Measurements from ENCODE around the gene CFAP251. TPM values are rescaled to one million over a fixed set of nuclear protein-coding genes. Genes with fewer than 3 reads are reported as not detected.

Gene CFAP251
- polyA plus RNA-seq, 1 donor (not counting 4 experiments of a cell fraction or from before 2014, with no cell fraction given), result 74.2 TPM

- FAIRE-seq (no peak), DNase-seq (ENCODE audit: low read depth, low spot score) (no peak)
- TF ChIP-seq EZH2 (IDR thresholded peaks at IDR 0.05; ENCODE audit: low read length), result no peak
- TF ChIP-seq, protein P1, sequence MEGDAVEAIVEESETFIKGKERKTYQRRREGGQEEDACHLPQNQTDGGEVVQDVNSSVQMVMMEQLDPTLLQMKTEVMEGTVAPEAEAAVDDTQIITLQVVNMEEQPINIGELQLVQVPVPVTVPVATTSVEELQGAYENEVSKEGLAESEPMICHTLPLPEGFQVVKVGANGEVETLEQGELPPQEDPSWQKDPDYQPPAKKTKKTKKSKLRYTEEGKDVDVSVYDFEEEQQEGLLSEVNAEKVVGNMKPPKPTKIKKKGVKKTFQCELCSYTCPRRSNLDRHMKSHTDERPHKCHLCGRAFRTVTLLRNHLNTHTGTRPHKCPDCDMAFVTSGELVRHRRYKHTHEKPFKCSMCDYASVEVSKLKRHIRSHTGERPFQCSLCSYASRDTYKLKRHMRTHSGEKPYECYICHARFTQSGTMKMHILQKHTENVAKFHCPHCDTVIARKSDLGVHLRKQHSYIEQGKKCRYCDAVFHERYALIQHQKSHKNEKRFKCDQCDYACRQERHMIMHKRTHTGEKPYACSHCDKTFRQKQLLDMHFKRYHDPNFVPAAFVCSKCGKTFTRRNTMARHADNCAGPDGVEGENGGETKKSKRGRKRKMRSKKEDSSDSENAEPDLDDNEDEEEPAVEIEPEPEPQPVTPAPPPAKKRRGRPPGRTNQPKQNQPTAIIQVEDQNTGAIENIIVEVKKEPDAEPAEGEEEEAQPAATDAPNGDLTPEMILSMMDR (optimal IDR thresholded peaks at IDR 0.05 in 1 of 3, IDR thresholded peaks at IDR 0.05 in 1 of 3, conservative IDR thresholded peaks at IDR 0.05 in 1 of 3; ENCODE audit: extremely low read depth in 1 of 3, insufficient read depth in 2 of 3, low read length in 3 of 3), result no peak
- Histone ChIP-seq H3K36me3 (ENCODE audit: control insufficient read depth in 2 of 2, extremely low read depth in 1 of 2, insufficient read depth in 2 of 2, low read length in 2 of 2) (no peaks in the 10 kb centered on the region), H3K79me2 (ENCODE audit: control insufficient read depth, insufficient read depth, low read length) (peaks cover 14% of the 10 kb centered on the region), H3K27ac (ENCODE audit: control insufficient read depth, insufficient read depth, low read length) (no peak overlapping the region), H3K9ac (ENCODE audit: control insufficient read depth, extremely low read depth, insufficient read depth, low read length) (no peak overlapping the region), H3K9me3 (ENCODE audit: control insufficient read depth, low read depth, low read length) (no peaks in the 10 kb centered on the region), H3K4me3 (ENCODE audit: control insufficient read depth in 2 of 3, extremely low read depth in 1 of 3, insufficient read depth in 2 of 3, low read depth in 1 of 3, low read length in 3 of 3) (no peak overlapping the region), H2AFZ (ENCODE audit: control insufficient read depth, low read length) (no peak overlapping the region), H3K27me3 (ENCODE audit: control insufficient read depth, extremely low read depth, insufficient read depth, low read length) (no peaks in the 10 kb centered on the region), H3K4me1 (ENCODE audit: control insufficient read depth, extremely low read depth, insufficient read depth, low read length) (peaks cover 9% of the 10 kb centered on the region), H3K9me1 (ENCODE audit: control insufficient read depth, extremely low read depth, insufficient read depth, low read length) (no peaks in the 10 kb centered on the region), H4K20me1 (ENCODE audit: control insufficient read depth, extremely low read depth, insufficient read depth, low read length) (no peaks in the 10 kb centered on the region), H3K4me2 (ENCODE audit: control insufficient read depth, extremely low read depth, insufficient read depth, low read depth, low read length) (no peak overlapping the region)
- dilution Hi-C loops (cut with MboI; ENCODE audit: extremely low pct_ligation_motif_present, low sequenced_read_pairs), result no loop called here
Measured at GRCh38 chr12:122018457-122018856, 100.1 kb downstream of the CFAP251 start.

DNA sequence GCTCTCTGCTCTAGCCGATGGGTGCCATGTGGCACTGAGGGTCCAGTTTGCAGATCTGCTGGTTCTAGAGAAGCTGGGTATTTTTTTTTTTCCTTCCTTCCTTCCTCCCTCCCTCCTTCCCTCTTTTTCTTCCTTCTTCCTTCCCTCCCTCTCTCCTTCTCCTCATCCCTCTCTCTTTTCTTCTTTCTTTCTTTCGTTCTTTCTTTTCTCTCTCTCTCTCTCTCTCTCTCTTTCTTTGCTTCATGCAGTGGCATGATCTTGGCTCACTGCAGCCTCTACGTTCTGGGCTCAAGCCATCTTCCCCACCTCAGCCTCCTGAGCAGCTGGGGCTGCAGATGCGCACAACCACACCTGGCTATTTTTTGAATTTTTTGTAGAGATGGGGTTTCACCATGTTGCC is 100.5 kb downstream of the CFAP251 start:
- peaks cover 19% of the 10 kb centered on the region for H3K79me2 ChIP-seq (ENCODE audit: control insufficient read depth, insufficient read depth, low read length)
- no peak for FAIRE-seq
- dilution Hi-C loops (cut with MboI; ENCODE audit: extremely low pct_ligation_motif_present, low sequenced_read_pairs), result no loop called here
- H3K27ac ChIP-seq (ENCODE audit: control insufficient read depth, insufficient read depth, low read length), result no peak overlapping the region
- H3K9me3 ChIP-seq (ENCODE audit: control insufficient read depth, low read depth, low read length), result no peaks in the 10 kb centered on the region
- H3K27me3 ChIP-seq (ENCODE audit: control insufficient read depth, extremely low read depth, insufficient read depth, low read length), result no peaks in the 10 kb centered on the region
- no peaks in the 10 kb centered on the region for H3K36me3 ChIP-seq (ENCODE audit: control insufficient read depth in 2 of 2, extremely low read depth in 1 of 2, insufficient read depth in 2 of 2, low read length in 2 of 2)
- H4K20me1 ChIP-seq (ENCODE audit: control insufficient read depth, extremely low read depth, insufficient read depth, low read length), result no peaks in the 10 kb centered on the region
- H3K4me3 ChIP-seq (ENCODE audit: control insufficient read depth in 2 of 3, extremely low read depth in 1 of 3, insufficient read depth in 2 of 3, low read depth in 1 of 3, low read length in 3 of 3), result no peak overlapping the region
- H3K4me2 ChIP-seq (ENCODE audit: control insufficient read depth, extremely low read depth, insufficient read depth, low read depth, low read length), result no peak overlapping the region
- TF ChIP-seq EZH2 (IDR thresholded peaks at IDR 0.05; ENCODE audit: low read length), result no peak
- TF ChIP-seq, protein P1 (optimal IDR thresholded peaks at IDR 0.05 in 1 of 3, IDR thresholded peaks at IDR 0.05 in 1 of 3, conservative IDR thresholded peaks at IDR 0.05 in 1 of 3; ENCODE audit: extremely low read depth in 1 of 3, insufficient read depth in 2 of 3, low read length in 3 of 3), result no peak
- no peak for DNase-seq (ENCODE audit: low read depth, low spot score)
- H3K9me1 ChIP-seq (ENCODE audit: control insufficient read depth, extremely low read depth, insufficient read depth, low read length), result no peaks in the 10 kb centered on the region
- H3K4me1 ChIP-seq (ENCODE audit: control insufficient read depth, extremely low read depth, insufficient read depth, low read length), result peaks cover 13% of the 10 kb centered on the region
- no peak overlapping the region for H3K9ac ChIP-seq (ENCODE audit: control insufficient read depth, extremely low read depth, insufficient read depth, low read length)
- no peak overlapping the region for H2AFZ ChIP-seq (ENCODE audit: control insufficient read depth, low read length)
